H1 (cell line): ENCODE results near the gene THBS4. TPM values are rescaled to one million over a fixed set of nuclear protein-coding genes. Genes with fewer than 3 reads are reported as not detected.

Source experiments
- HDAC6 ChIP-seq: IDR thresholded peaks from one replicate; pipeline ENCODE4 v1.7.1; 2012; ENCODE audit warnings: low read depth, mild to moderate bottlenecking, inconsistent platforms, low read length, moderate library complexity
- SIN3A ChIP-seq, 2 experiments: IDR thresholded peaks in 1 of 2; conservative IDR thresholded peaks in 1 of 2; 2 replicates each; pipeline ENCODE4 v1.6.1; 2011 to 2012; ENCODE audit warnings: low read length in 2 of 2, improper control_type of control experiment in 1 of 2, low read depth in 1 of 2, mild to moderate bottlenecking in 1 of 2
- SIRT6 ChIP-seq: IDR thresholded peaks from one replicate; pipeline ENCODE4 v1.7.1; 2012; ENCODE audit warnings: low read length, inconsistent platforms
- TBP ChIP-seq: IDR thresholded peaks from 2 replicates; pipeline ENCODE4 v1.6.1; 2011; ENCODE audit warnings: low read depth, low read length, improper control_type of control experiment
- polyA plus RNA-seq, 7 experiments: library from polyadenylated mRNA; depleted of rRNA in 3 of 7; stranded (reverse) in 5 of 7; unstranded in 2 of 7; fragments of >200 nt in 5 of 7; fragments of 200-250 nt in 2 of 7; gene quantifications; 1 replicate in 5 of 7; 2 replicates in 1 of 7; 4 replicates in 1 of 7; pipeline versions ENCODE4 v1.2.1 to v1.2.3, GENCODE V29; 2011 to 2013; ENCODE audit warnings: missing spikeins in 2 of 7, mixed read lengths in 2 of 7
- total RNA-seq: library from RNA; stranded (reverse); fragmentation: NEBNext Ultra II Directional; extraction: Animal tissue kit (Norgen Biotek cat#: 25700); gene quantifications from 2 replicates; pipeline ENCODE4 v1.2.1, GENCODE V29; 2021
- TF ChIP-seq, protein P1 (sequence below): fragments of 300-600 bp; sonication (generic); IDR thresholded peaks from 2 replicates; pipeline ENCODE4 v1.7.1; 2012; ENCODE audit warnings: low read length, moderate library complexity, mild to moderate bottlenecking, inconsistent platforms; ENCODE audit not compliant: insufficient replicate concordance

The THBS4 gene
- total and polyA plus RNA-seq, 2 of the 8 experiments (the other 6 are each of a cell fraction or from before 2014, with no cell fraction given), result 12.8 to 25.4 TPM

DNA sequence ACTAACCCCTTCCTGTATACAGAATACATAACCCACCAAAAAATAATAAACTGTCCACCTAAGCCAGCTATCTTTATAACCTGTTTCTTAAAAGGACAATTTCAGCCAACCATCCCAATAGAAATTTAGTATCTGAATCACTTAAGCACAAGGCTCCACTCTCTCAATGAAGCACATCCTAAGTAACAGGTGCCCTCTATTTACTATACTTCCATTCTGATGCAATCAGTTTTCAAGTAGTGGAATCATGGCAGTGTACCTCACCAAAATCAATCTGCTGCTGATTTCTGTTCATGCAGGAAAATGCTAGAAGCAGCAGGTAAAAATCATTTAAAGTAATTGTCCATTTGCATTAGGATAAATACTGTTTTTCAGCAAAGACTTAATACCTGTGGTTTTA lies 48.9 kb upstream of the THBS4 start (continued):
- TF ChIP-seq, protein P1, sequence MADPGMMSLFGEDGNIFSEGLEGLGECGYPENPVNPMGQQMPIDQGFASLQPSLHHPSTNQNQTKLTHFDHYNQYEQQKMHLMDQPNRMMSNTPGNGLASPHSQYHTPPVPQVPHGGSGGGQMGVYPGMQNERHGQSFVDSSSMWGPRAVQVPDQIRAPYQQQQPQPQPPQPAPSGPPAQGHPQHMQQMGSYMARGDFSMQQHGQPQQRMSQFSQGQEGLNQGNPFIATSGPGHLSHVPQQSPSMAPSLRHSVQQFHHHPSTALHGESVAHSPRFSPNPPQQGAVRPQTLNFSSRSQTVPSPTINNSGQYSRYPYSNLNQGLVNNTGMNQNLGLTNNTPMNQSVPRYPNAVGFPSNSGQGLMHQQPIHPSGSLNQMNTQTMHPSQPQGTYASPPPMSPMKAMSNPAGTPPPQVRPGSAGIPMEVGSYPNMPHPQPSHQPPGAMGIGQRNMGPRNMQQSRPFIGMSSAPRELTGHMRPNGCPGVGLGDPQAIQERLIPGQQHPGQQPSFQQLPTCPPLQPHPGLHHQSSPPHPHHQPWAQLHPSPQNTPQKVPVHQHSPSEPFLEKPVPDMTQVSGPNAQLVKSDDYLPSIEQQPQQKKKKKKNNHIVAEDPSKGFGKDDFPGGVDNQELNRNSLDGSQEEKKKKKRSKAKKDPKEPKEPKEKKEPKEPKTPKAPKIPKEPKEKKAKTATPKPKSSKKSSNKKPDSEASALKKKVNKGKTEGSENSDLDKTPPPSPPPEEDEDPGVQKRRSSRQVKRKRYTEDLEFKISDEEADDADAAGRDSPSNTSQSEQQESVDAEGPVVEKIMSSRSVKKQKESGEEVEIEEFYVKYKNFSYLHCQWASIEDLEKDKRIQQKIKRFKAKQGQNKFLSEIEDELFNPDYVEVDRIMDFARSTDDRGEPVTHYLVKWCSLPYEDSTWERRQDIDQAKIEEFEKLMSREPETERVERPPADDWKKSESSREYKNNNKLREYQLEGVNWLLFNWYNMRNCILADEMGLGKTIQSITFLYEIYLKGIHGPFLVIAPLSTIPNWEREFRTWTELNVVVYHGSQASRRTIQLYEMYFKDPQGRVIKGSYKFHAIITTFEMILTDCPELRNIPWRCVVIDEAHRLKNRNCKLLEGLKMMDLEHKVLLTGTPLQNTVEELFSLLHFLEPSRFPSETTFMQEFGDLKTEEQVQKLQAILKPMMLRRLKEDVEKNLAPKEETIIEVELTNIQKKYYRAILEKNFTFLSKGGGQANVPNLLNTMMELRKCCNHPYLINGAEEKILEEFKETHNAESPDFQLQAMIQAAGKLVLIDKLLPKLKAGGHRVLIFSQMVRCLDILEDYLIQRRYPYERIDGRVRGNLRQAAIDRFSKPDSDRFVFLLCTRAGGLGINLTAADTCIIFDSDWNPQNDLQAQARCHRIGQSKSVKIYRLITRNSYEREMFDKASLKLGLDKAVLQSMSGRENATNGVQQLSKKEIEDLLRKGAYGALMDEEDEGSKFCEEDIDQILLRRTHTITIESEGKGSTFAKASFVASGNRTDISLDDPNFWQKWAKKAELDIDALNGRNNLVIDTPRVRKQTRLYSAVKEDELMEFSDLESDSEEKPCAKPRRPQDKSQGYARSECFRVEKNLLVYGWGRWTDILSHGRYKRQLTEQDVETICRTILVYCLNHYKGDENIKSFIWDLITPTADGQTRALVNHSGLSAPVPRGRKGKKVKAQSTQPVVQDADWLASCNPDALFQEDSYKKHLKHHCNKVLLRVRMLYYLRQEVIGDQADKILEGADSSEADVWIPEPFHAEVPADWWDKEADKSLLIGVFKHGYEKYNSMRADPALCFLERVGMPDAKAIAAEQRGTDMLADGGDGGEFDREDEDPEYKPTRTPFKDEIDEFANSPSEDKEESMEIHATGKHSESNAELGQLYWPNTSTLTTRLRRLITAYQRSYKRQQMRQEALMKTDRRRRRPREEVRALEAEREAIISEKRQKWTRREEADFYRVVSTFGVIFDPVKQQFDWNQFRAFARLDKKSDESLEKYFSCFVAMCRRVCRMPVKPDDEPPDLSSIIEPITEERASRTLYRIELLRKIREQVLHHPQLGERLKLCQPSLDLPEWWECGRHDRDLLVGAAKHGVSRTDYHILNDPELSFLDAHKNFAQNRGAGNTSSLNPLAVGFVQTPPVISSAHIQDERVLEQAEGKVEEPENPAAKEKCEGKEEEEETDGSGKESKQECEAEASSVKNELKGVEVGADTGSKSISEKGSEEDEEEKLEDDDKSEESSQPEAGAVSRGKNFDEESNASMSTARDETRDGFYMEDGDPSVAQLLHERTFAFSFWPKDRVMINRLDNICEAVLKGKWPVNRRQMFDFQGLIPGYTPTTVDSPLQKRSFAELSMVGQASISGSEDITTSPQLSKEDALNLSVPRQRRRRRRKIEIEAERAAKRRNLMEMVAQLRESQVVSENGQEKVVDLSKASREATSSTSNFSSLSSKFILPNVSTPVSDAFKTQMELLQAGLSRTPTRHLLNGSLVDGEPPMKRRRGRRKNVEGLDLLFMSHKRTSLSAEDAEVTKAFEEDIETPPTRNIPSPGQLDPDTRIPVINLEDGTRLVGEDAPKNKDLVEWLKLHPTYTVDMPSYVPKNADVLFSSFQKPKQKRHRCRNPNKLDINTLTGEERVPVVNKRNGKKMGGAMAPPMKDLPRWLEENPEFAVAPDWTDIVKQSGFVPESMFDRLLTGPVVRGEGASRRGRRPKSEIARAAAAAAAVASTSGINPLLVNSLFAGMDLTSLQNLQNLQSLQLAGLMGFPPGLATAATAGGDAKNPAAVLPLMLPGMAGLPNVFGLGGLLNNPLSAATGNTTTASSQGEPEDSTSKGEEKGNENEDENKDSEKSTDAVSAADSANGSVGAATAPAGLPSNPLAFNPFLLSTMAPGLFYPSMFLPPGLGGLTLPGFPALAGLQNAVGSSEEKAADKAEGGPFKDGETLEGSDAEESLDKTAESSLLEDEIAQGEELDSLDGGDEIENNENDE, result no peak
- no peak for TF ChIP-seq SIRT6
- no peak for TF ChIP-seq SIN3A (conservative IDR thresholded peaks at IDR 0.05 in 1 of 2, IDR thresholded peaks at IDR 0.05 in 1 of 2; ENCODE audit: low read depth in 1 of 2, low read length in 2 of 2)
- no peak for TF ChIP-seq TBP
- no peak for TF ChIP-seq HDAC6
